ENCODE measurements around the gene OBSCN. TPM values are rescaled to one million over a fixed set of nuclear protein-coding genes. Genes with fewer than 3 reads are reported as not detected.

OBSCN gene
- total and polyA plus RNA-seq, 5 donors = 144 to 234 (median 188) TPM

DNA sequence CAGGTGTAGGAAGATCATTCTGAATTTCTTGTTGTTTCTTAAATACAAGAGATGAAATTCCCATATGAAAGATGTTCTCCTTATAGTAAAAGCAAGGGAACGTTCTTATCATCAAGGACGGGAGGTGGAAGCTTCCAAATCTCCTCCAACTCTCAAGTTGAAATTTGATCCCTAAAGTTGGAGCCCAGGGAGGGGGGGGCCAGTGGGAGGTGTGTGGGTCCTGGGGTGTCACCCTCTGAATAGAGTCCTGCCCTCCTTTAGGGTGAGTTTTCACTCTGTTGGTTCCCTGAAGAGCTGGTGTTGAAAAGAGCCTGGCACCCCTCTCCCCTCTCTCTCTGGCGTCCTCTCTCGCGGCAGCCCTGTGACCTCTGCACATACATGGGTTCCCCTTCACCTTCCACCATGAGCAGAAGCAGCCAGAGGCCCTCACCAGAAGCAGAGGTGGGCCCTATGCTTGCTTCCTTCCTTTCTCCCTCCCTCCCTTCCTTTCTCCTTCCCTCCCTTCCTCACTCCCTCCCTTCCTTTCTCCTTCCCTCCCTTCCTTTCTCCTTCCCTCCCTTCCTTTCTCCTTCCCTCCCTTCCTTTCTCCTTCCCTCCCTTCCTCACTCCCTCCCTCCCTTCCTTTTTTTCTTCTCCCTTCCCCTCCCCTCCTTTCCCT is 218.8 kb downstream of the OBSCN start:
- Histone ChIP-seq H3K4me1 (ENCODE audit: control insufficient read depth, insufficient read depth, low read length) (no peaks in the 10 kb centered on the region), H3K27ac (ENCODE audit: low read length) (no peak overlapping the region), H3K4me3 (ENCODE audit: low read length) (no peak overlapping the region), H3K9me3 (ENCODE audit: control insufficient read depth, low read length) (no peaks in the 10 kb centered on the region), H3K27me3 (ENCODE audit: control insufficient read depth, insufficient read depth) (no peaks in the 10 kb centered on the region)
- WGBS = 48% methylated on average over 5 of the region's 5 CpGs
- ATAC-seq = no peak
- intact Hi-C loops (cut with DNase I) = no loop called here
- no peak for DNase-seq

DNA sequence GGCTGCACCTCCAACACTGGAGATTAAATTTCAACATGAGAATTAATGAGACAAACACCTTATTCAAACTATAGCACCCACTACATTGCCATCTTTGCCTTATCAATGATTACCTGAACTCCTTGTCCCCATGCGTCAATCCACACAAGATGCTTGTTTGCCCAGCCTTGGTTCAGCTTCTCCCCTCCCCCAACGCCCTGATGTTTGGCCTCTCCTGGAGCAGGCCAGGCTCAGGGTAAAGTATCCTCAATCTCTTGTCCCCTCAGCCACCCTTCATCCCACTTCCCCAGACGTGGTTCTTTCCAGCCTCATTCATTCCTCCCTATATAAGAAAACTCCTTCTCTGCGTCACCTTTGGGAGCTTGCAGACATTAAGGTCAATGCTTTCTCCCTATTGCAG is 220.6 kb downstream of the OBSCN start:
- Histone ChIP-seq H3K9me3 (ENCODE audit: control insufficient read depth, low read length) (no peaks in the 10 kb centered on the region), H3K27me3 (ENCODE audit: control insufficient read depth, insufficient read depth) (no peaks in the 10 kb centered on the region), H3K4me1 (ENCODE audit: control insufficient read depth, insufficient read depth, low read length) (no peaks in the 10 kb centered on the region), H3K4me3 (ENCODE audit: low read length) (no peak overlapping the region), H3K27ac (ENCODE audit: low read length) (no peak overlapping the region)
- ATAC-seq (no peak), DNase-seq (no peak)
- 71% methylated on average over 4 of the region's 4 CpGs for WGBS
- intact Hi-C loops (cut with DNase I) = no loop called here

Small RNAs within 50 kb of the gene (microRNA-seq; reads per million reads assigned to microRNA genes)
- 0 reads per million in 2 donors for gene MIR6742

Other genes starting within 250 kb of the OBSCN start
- gene WNT3A, start 201.0 kb upstream of the OBSCN start, total RNA-seq = not detected
- gene WNT3A, start 201.0 kb upstream of the OBSCN start, polyA plus RNA-seq = not detected
- gene ARF1, start 125.3 kb upstream of the OBSCN start, total RNA-seq = 100 to 1,000 TPM; 299 to 395 (median 364) TPM
- 340 TPM for gene ARF1, start 125.3 kb upstream of the OBSCN start, polyA plus RNA-seq
- 1 to 10 TPM; 6.3 to 8.6 (median 7.4) TPM for gene C1orf35, start 104.7 kb upstream of the OBSCN start, total RNA-seq
- 7.9 TPM for gene C1orf35, start 104.7 kb upstream of the OBSCN start, polyA plus RNA-seq
- 10 to 100 TPM; 51.6 to 56.5 (median 52.8) TPM for gene MRPL55, start 98.7 kb upstream of the OBSCN start, total RNA-seq
- 103 TPM for gene MRPL55, start 98.7 kb upstream of the OBSCN start, polyA plus RNA-seq
- gene GUK1, start 67.8 kb upstream of the OBSCN start, total RNA-seq = 100 to 1,000 TPM; 151 to 202 (median 169) TPM
- 315 TPM for gene GUK1, start 67.8 kb upstream of the OBSCN start, polyA plus RNA-seq
- 1 to 10 TPM; 1.2 to 2.2 (median 1.7) TPM for gene GJC2, start 58.1 kb upstream of the OBSCN start, total RNA-seq
- gene GJC2, start 58.1 kb upstream of the OBSCN start, polyA plus RNA-seq = 1.3 TPM
- gene IBA57, start 42.2 kb upstream of the OBSCN start, total RNA-seq = 10 to 100 TPM in 2 of 4 donors, 1 to 10 TPM in 2; 8.3 to 12.0 (median 10.3) TPM
- gene IBA57, start 42.2 kb upstream of the OBSCN start, polyA plus RNA-seq = 4.5 TPM
- gene TRIM11, start 198.8 kb downstream of the OBSCN start, total RNA-seq = 10 to 100 TPM in 1 of 4 donors, 1 to 10 TPM in 3; 8.9 to 10.7 (median 9.5) TPM
- gene TRIM11, start 198.8 kb downstream of the OBSCN start, polyA plus RNA-seq = 5.9 TPM
- 1 to 10 TPM in 2 of 4 donors, under 1 TPM in 2; 0.56 to 2.4 (median 1.2) TPM for gene TRIM17, start 208.8 kb downstream of the OBSCN start, total RNA-seq
- 0.41 TPM for gene TRIM17, start 208.8 kb downstream of the OBSCN start, polyA plus RNA-seq

All from right cardiac atrium (tissue), 5 donors.